ENCODE data around the gene SREK1IP1.
A peak's percentile ranks its signal among the peaks of the same experiment; 100 is the strongest.

Gene SREK1IP1

GRCh38 chr5:64754066-64754465 lies 14.4 kb downstream of the SREK1IP1 start:
- DNase-seq (ENCODE audit: low read depth) = no peak
- no peak for TF ChIP-seq CTCF (conservative IDR thresholded peaks at IDR 0.05; ENCODE audit: control insufficient read depth, insufficient read depth, low read depth, low read length)

DNA sequence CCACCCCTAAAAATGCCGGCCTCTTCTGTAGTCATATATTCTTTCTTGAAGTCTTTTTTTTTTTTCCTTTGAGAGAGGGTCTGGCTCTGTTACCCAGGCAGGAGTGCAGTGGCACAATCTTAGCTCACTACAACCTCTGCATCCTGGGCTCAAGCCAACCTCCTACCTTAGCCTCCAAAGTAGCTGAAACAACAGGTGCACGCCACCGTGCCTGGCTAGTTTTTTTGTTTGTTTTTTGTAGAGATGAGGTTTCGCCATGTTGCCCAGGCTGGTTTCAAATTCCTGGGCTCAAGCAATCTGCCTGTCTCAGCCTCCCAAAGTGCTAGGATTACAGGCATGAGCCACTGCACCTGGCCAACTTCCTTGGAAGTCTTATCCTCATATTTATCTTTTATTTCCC lies 19.1 kb downstream of the SREK1IP1 start:
- DNase-seq (ENCODE audit: low read depth) = no peak
- TF ChIP-seq CTCF (conservative IDR thresholded peaks at IDR 0.05; ENCODE audit: control insufficient read depth, insufficient read depth, low read depth, low read length) = no peak
- H3K4me3 ChIP-seq (ENCODE audit: control insufficient read depth, low read depth, low read length) = no peak overlapping the region

More at GRCh38 chr5:64754066-64754465, 14.4 kb downstream of the SREK1IP1 start:
- no peak overlapping the region for H3K4me3 ChIP-seq (ENCODE audit: control insufficient read depth, low read depth, low read length)

DNA sequence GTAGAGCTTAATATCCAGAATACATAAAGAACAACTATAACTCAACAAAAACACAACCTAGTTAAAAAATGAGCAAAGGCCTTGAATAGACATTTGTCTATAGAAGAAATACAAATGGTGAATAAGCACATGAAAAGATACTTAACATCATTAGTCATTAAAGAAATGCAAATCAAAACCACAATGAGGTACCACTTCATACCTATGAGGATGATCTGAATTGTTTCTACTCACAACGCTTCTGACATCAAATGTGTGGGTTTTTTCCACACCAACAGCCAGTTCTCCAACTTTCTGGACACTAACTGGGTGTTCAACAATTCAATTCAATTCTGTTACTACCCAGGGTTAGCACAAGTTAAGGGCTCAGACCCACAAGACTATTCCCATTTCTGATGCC lies 22.0 kb downstream of the SREK1IP1 start:
- H3K4me3 ChIP-seq (ENCODE audit: control insufficient read depth, low read depth, low read length) = no peak overlapping the region
- DNase-seq (ENCODE audit: low read depth) = peak; percentile 34
- TF ChIP-seq CTCF (conservative IDR thresholded peaks at IDR 0.05; ENCODE audit: control insufficient read depth, insufficient read depth, low read depth, low read length) = no peak

DNA sequence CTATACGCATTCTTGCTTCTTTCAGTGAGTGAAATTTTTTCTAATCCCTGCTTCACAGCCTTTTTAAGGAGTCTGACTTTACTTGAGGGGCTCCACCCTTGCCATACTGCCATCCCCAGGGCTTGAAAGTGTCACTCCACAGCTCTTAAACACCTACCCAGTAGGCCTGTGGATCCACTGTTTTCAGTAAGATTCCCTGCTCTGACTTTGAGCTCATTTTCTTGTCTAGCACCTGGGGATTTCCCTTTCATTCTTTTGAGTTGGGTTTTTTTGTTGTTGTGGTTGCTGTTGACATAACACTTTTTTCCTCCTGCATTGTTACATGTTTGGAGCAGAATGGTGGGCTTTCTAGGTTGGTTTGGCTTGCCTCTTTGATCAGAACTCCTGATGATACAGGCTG lies 23.6 kb downstream of the SREK1IP1 start:
- no peak for DNase-seq (ENCODE audit: low read depth)
- no peak for TF ChIP-seq CTCF (conservative IDR thresholded peaks at IDR 0.05; ENCODE audit: control insufficient read depth, insufficient read depth, low read depth, low read length)
- H3K4me3 ChIP-seq (ENCODE audit: control insufficient read depth, low read depth, low read length) = no peak overlapping the region

- no peak overlapping the region for H3K4me3 ChIP-seq (ENCODE audit: control insufficient read depth, low read depth, low read length)
- TF ChIP-seq CTCF (conservative IDR thresholded peaks at IDR 0.05; ENCODE audit: control insufficient read depth, insufficient read depth, low read depth, low read length) = no peak
- DNase-seq (ENCODE audit: low read depth) = peak; percentile 25
Measured at GRCh38 chr5:64742821-64743220, 25.7 kb downstream of the SREK1IP1 start.

DNA sequence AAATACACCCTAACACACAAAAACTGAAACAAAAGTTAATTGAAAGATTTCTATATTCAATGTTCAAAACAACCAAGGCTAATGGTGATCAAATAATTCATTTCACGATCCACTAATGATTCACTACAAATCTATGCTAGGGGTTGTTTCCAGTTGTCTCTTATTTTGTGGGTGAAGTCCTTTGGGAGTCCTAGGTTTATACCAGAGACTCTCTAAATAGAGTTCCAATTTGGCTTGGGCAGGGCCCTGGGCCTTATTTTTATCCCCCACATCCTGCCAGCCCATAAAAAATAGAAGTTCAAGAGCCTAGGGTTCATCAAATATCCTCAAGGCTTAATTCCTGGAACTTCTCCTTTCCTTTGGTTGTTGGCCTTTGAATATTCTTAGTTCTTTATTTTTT lies 26.1 kb downstream of the SREK1IP1 start:
- no peak for TF ChIP-seq CTCF (conservative IDR thresholded peaks at IDR 0.05; ENCODE audit: control insufficient read depth, insufficient read depth, low read depth, low read length)

GRCh38 chr5:64727150-64727549 lies 41.3 kb downstream of the SREK1IP1 start:
- no peak for TF ChIP-seq CTCF (conservative IDR thresholded peaks at IDR 0.05; ENCODE audit: control insufficient read depth, insufficient read depth, low read depth, low read length)
- H3K4me3 ChIP-seq (ENCODE audit: control insufficient read depth, low read depth, low read length) = no peak overlapping the region
- no peak for DNase-seq (ENCODE audit: low read depth)

More for the DNA sequence above, 26.1 kb downstream of the SREK1IP1 start:
- DNase-seq (ENCODE audit: low read depth) = no peak
- no peak overlapping the region for H3K4me3 ChIP-seq (ENCODE audit: control insufficient read depth, low read depth, low read length)
